ENCODE measurements around the gene JOSD1.

Gene JOSD1

DNA sequence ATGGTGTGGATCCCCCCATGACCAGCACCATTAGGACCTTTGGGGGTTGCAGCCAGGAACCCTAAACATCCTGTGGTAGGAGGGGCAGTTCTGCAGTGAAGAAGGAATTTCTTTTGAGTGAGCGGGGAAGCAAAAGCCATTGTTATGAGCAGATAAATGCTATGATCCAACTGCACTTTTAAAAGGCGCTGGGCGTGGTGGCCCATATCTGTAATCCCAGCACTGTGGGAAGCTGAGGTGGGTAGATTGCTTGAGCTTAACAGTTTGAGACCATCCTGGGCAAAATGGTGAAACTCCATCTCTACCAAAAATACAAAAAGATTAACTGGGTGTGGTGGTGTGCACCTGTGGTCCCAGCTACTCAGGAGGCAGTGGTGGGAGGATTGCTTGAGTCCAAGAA lies 24.9 kb downstream of the JOSD1 start:
- H4K91ac ChIP-seq (ENCODE audit: low read depth, low read length, poor library complexity), result no peak overlapping the region
- H3K4me2 ChIP-seq (ENCODE audit: insufficient read depth, low read length, poor library complexity, severe bottlenecking), result no peak overlapping the region
- no peaks in the 10 kb centered on the region for H3K4me1 ChIP-seq (ENCODE audit: control insufficient read depth in 2 of 2, insufficient read depth in 1 of 2, low read depth in 1 of 2, low read length in 2 of 2)
- H2BK120ac ChIP-seq (ENCODE audit: low read depth, low read length), result no peak overlapping the region
- H3K36me3 ChIP-seq (replicated peaks in 1 of 2; ENCODE audit: control insufficient read depth in 2 of 2, insufficient read depth in 2 of 2, low read length in 2 of 2), result peaks cover 21 to 56% of the 10 kb centered on the region in 2 donors
- no peaks in the 10 kb centered on the region for H3K9me3 ChIP-seq (replicated peaks in 1 of 2; ENCODE audit: control insufficient read depth in 2 of 2, insufficient read depth in 1 of 2, low read depth in 1 of 2, low read length in 2 of 2)
- H2BK15ac ChIP-seq (ENCODE audit: low read length), result no peak overlapping the region
- WGBS, 2 donors (ENCODE audit: extremely low coverage in 2 of 2, insufficient read length in 2 of 2, insufficient replicate concordance in 1 of 2), result no CpG with 5 or more reads among the region's 3 CpGs
- H3K27ac ChIP-seq (replicated peaks; ENCODE audit: low read length), result no peak overlapping the region
- no peak overlapping the region for H4K8ac ChIP-seq (ENCODE audit: low read depth, low read length)
- H2AFZ ChIP-seq (ENCODE audit: low read length), result no peak overlapping the region
- no peak overlapping the region for H3K23ac ChIP-seq (ENCODE audit: low read depth, low read length, poor library complexity)
- H3K9ac ChIP-seq (ENCODE audit: low read depth, low read length, poor library complexity), result no peak overlapping the region
- H2BK5ac ChIP-seq (ENCODE audit: low read length), result no peak overlapping the region
- no peak overlapping the region for H3K4ac ChIP-seq (ENCODE audit: low read length)
- DNase-seq (ENCODE audit: low spot score), result no peak
- H2AK5ac ChIP-seq (ENCODE audit: low read depth, low read length), result no peak overlapping the region
- peaks cover 2% of the 10 kb centered on the region for H3K79me1 ChIP-seq (ENCODE audit: low read depth, low read length)
- H3K4me3 ChIP-seq (ENCODE audit: low read length in 2 of 2), result peak overlapping the region in 1 of 2 donors; percentile 58
- no peaks in the 10 kb centered on the region for H3K27me3 ChIP-seq (ENCODE audit: control insufficient read depth in 3 of 3, insufficient read depth in 3 of 3, low read depth in 1 of 3, low read length in 3 of 3)
- no peak overlapping the region for H3K18ac ChIP-seq (ENCODE audit: low read length)
- no peak overlapping the region for H3K14ac ChIP-seq (ENCODE audit: low read length)
- H2BK12ac ChIP-seq (ENCODE audit: low read length), result no peak overlapping the region

DNA sequence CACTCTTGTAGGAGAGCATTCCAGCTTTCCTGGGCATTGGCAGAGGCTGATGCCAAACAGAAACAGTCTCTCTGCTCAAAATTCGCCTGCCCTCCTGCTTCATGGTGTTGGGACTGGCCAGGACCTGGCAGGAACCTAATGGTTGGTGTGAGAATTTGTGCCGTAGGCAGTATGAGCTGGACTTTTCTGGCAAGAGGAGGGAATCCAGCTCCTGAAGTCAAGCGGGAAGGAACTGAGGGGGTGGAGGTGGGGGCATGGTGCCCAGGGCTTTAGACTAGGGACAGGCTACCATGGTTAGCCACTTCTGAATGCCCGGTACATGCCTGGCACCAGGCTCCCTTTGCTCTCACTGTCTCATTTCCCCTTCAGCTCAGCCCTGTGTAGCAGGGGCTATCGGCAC lies 25.9 kb downstream of the JOSD1 start:
- Histone ChIP-seq H4K91ac (ENCODE audit: low read depth, low read length, poor library complexity) (no peak overlapping the region), H3K36me3 (replicated peaks in 1 of 2; ENCODE audit: control insufficient read depth in 2 of 2, insufficient read depth in 2 of 2, low read length in 2 of 2) (peaks cover 23 to 55% of the 10 kb centered on the region in 2 donors), H2BK120ac (ENCODE audit: low read depth, low read length) (no peak overlapping the region), H3K4me1 (ENCODE audit: control insufficient read depth in 2 of 2, insufficient read depth in 1 of 2, low read depth in 1 of 2, low read length in 2 of 2) (no peaks in the 10 kb centered on the region), H2BK5ac (ENCODE audit: low read length) (no peak overlapping the region), H2BK15ac (ENCODE audit: low read length) (no peak overlapping the region), H3K23ac (ENCODE audit: low read depth, low read length, poor library complexity) (no peak overlapping the region), H3K27ac (replicated peaks; ENCODE audit: low read length) (no peak overlapping the region), H3K18ac (ENCODE audit: low read length) (no peak overlapping the region), H3K27me3 (ENCODE audit: control insufficient read depth in 3 of 3, insufficient read depth in 3 of 3, low read depth in 1 of 3, low read length in 3 of 3) (no peaks in the 10 kb centered on the region), H3K4me2 (ENCODE audit: insufficient read depth, low read length, poor library complexity, severe bottlenecking) (no peak overlapping the region), H2AK5ac (ENCODE audit: low read depth, low read length) (no peak overlapping the region), H3K79me1 (ENCODE audit: low read depth, low read length) (no peaks in the 10 kb centered on the region), H3K4ac (ENCODE audit: low read length) (no peak overlapping the region), H3K9me3 (replicated peaks in 1 of 2; ENCODE audit: control insufficient read depth in 2 of 2, insufficient read depth in 1 of 2, low read depth in 1 of 2, low read length in 2 of 2) (no peaks in the 10 kb centered on the region), H4K8ac (ENCODE audit: low read depth, low read length) (no peak overlapping the region), H3K14ac (ENCODE audit: low read length) (no peak overlapping the region), H2AFZ (ENCODE audit: low read length) (no peak overlapping the region), H3K4me3 (ENCODE audit: low read length in 2 of 2) (no peak overlapping the region), H2BK12ac (ENCODE audit: low read length) (no peak overlapping the region), H3K9ac (ENCODE audit: low read depth, low read length, poor library complexity) (no peak overlapping the region)
- DNase-seq (ENCODE audit: low spot score), result no peak
- WGBS, 2 donors (ENCODE audit: extremely low coverage in 2 of 2, insufficient read length in 2 of 2, insufficient replicate concordance in 1 of 2), result no CpG with 5 or more reads among the region's 5 CpGs

DNA sequence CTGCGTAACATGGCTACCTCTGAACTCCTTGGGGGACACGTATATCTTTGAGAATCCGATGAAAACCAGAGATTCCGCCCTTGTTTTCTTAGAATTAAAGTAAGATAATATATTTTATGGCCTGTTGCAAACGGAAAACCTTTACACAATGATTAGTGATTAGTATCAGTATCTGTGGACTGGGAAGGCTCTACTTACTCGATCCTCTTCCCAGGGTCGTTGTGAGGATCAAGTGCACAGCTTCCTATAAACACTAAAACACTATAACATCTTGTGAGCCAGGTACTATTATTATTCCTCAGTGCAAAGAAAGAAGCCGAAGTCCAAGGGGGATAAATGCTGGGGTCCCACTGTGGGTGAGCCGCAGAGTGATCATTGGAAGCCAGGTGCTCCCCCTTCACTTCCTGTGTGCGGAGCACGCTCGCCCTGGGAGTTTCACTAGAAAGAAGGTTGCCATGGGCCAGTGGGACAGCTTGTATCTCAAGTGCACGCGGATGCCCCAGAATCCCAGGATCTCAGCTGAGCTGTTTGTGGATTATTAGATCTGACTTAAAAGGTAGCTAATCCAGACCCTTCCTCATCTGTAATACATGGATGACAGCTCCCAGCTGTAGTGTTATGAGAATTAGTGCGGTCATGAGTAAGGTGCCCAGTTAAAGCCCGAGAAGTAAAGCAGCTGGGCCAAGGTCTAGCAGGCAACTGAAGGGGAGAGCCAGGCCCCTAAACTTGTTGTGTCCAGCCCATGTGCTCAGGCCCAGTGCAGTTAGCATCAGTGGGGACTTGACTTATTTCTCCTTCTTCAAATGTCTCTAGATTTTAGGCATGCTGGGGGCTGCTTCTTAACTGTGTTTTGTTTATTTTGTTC lies 43.5 kb downstream of the JOSD1 start:
- no CpG with 5 or more reads among the region's 16 CpGs for WGBS, 2 donors (ENCODE audit: extremely low coverage in 2 of 2, insufficient read length in 2 of 2, insufficient replicate concordance in 1 of 2)

DNA sequence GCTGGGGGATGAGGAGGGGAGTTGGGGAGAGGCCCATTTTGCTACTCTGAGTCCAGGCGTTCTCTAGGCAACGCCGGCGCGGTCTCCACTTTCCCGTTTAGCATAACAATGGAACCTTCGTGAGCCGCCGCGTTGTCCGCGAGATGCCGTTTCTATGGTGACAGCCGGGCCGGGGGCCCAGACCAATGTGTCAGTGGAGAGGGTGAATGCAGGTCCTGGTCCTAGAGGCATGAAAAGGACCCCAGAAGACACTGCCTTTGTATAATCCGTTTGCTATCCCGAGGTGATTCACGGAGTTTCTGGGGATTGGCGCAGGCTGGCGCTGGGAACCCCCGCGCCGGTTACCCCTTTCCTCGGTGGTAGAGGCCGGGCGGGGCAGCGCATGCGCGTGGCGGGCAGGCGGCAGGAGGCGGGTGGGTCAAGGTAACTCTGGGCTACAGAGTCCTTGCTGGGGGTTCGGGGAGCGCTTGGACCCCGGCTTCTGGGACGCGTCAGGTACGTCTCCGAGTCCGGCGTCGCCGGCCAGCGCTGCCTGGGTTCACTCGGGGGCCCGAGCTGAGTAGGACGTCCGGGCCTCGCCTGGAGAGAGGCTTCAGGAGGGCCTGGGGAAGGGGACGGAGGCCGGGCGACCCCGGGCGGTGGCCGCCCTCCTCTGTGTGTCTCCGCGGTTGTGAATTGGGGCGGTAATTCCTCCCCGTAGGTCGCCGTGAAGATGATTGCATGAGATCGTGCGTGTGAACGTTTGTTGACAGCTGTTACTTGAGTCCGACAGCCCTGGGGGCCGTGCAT lies 44.3 kb downstream of the JOSD1 start, which contains the start of the genes CBY1 and FAM227A:
Gene CBY1, plus strand, starts transcription at position 383 of the 789 bp plus-strand sequence. CDS start 11,417 bp downstream, outside the sequence.
Gene FAM227A, minus strand, starts transcription at position 137 of the 789 bp plus-strand sequence. CDS start 6,224 bp downstream, outside the sequence.
- Histone ChIP-seq H3K36me3 (replicated peaks in 1 of 2; ENCODE audit: control insufficient read depth in 2 of 2, insufficient read depth in 2 of 2, low read length in 2 of 2) (peaks cover 0 to 11% of the 10 kb centered on the region in 2 donors), H2AFZ (ENCODE audit: low read length) (peak within 1 kb of the TSS; percentile 95), H3K23ac (ENCODE audit: low read depth, low read length, poor library complexity) (peak within 1 kb of the TSS; percentile 1), H3K27ac (replicated peaks; ENCODE audit: low read length) (peak within 1 kb of the TSS; percentile 95), H3K27me3 (ENCODE audit: control insufficient read depth in 3 of 3, insufficient read depth in 3 of 3, low read depth in 1 of 3, low read length in 3 of 3) (no peaks in the 10 kb centered on the region), H3K4me1 (ENCODE audit: control insufficient read depth in 2 of 2, insufficient read depth in 1 of 2, low read depth in 1 of 2, low read length in 2 of 2) (peaks cover 5 to 7% of the 10 kb centered on the region in 2 donors), H3K79me1 (ENCODE audit: low read depth, low read length) (peaks cover 3% of the 10 kb centered on the region), H3K18ac (ENCODE audit: low read length) (peak within 1 kb of the TSS; percentile 92), H2BK5ac (ENCODE audit: low read length) (peak within 1 kb of the TSS; percentile 99), H4K91ac (ENCODE audit: low read depth, low read length, poor library complexity) (no peak within 1 kb of the TSS), H3K4me2 (ENCODE audit: insufficient read depth, low read length, poor library complexity, severe bottlenecking) (peak within 1 kb of the TSS; percentile 72), H3K9ac (ENCODE audit: low read depth, low read length, poor library complexity) (peak within 1 kb of the TSS; percentile 91), H3K4ac (ENCODE audit: low read length) (no peak within 1 kb of the TSS), H2BK15ac (ENCODE audit: low read length) (peak within 1 kb of the TSS; percentile 2), H2BK12ac (ENCODE audit: low read length) (peak within 1 kb of the TSS; percentile 43), H3K4me3 (ENCODE audit: low read length in 2 of 2) (peak within 1 kb of the TSS; percentile 81 to 99), H2BK120ac (ENCODE audit: low read depth, low read length) (no peak within 1 kb of the TSS), H2AK5ac (ENCODE audit: low read depth, low read length) (no peak within 1 kb of the TSS), H4K8ac (ENCODE audit: low read depth, low read length) (no peak within 1 kb of the TSS), H3K14ac (ENCODE audit: low read length) (peak within 1 kb of the TSS; percentile 56), H3K9me3 (replicated peaks in 1 of 2; ENCODE audit: control insufficient read depth in 2 of 2, insufficient read depth in 1 of 2, low read depth in 1 of 2, low read length in 2 of 2) (no peaks in the 10 kb centered on the region)
- DNase-seq (ENCODE audit: low spot score), result peak; percentile 94
- WGBS, 2 donors (ENCODE audit: extremely low coverage in 2 of 2, insufficient read length in 2 of 2, insufficient replicate concordance in 1 of 2), result no CpG with 5 or more reads among the region's 66 CpGs

More for the DNA sequence above, 43.5 kb downstream of the JOSD1 start:
- no peak overlapping the region for H4K91ac ChIP-seq (ENCODE audit: low read depth, low read length, poor library complexity)
- H3K4me3 ChIP-seq (ENCODE audit: low read length in 2 of 2), result peak overlapping the region; percentile 81 to 99
- H3K4ac ChIP-seq (ENCODE audit: low read length), result no peak overlapping the region
- no peaks in the 10 kb centered on the region for H3K9me3 ChIP-seq (replicated peaks in 1 of 2; ENCODE audit: control insufficient read depth in 2 of 2, insufficient read depth in 1 of 2, low read depth in 1 of 2, low read length in 2 of 2)
- no peak overlapping the region for H3K27ac ChIP-seq (replicated peaks; ENCODE audit: low read length)
- peaks cover 5 to 7% of the 10 kb centered on the region in 2 donors for H3K4me1 ChIP-seq (ENCODE audit: control insufficient read depth in 2 of 2, insufficient read depth in 1 of 2, low read depth in 1 of 2, low read length in 2 of 2)
- no peak overlapping the region for H2AK5ac ChIP-seq (ENCODE audit: low read depth, low read length)
- no peak overlapping the region for H2BK5ac ChIP-seq (ENCODE audit: low read length)
- peak overlapping the region; percentile 95 for H2AFZ ChIP-seq (ENCODE audit: low read length)
- H2BK120ac ChIP-seq (ENCODE audit: low read depth, low read length), result no peak overlapping the region
- peaks cover 0 to 17% of the 10 kb centered on the region in 2 donors for H3K36me3 ChIP-seq (replicated peaks in 1 of 2; ENCODE audit: control insufficient read depth in 2 of 2, insufficient read depth in 2 of 2, low read length in 2 of 2)
- no peak overlapping the region for H3K23ac ChIP-seq (ENCODE audit: low read depth, low read length, poor library complexity)
- H2BK12ac ChIP-seq (ENCODE audit: low read length), result no peak overlapping the region
- H3K4me2 ChIP-seq (ENCODE audit: insufficient read depth, low read length, poor library complexity, severe bottlenecking), result peak overlapping the region; percentile 72
- peak overlapping the region; percentile 91 for H3K9ac ChIP-seq (ENCODE audit: low read depth, low read length, poor library complexity)
- no peak overlapping the region for H3K18ac ChIP-seq (ENCODE audit: low read length)
- H2BK15ac ChIP-seq (ENCODE audit: low read length), result no peak overlapping the region
- no peak for DNase-seq (ENCODE audit: low spot score)
- peak overlapping the region; percentile 56 for H3K14ac ChIP-seq (ENCODE audit: low read length)
- H4K8ac ChIP-seq (ENCODE audit: low read depth, low read length), result no peak overlapping the region
- H3K79me1 ChIP-seq (ENCODE audit: low read depth, low read length), result peaks cover 3% of the 10 kb centered on the region
- H3K27me3 ChIP-seq (ENCODE audit: control insufficient read depth in 3 of 3, insufficient read depth in 3 of 3, low read depth in 1 of 3, low read length in 3 of 3), result no peaks in the 10 kb centered on the region
